Astrocyte (in vitro differentiated cells and primary cell): ENCODE data around the gene MAPKBP1.

Source experiments
- EZH2 ChIP-seq: IDR thresholded peaks from 2 replicates; pipeline ENCODE4 v1.6.1; 2012; ENCODE audit warnings: mild to moderate bottlenecking, low read length, inconsistent platforms; ENCODE audit not compliant: insufficient read depth
- TF ChIP-seq, protein P1 (sequence below): IDR thresholded peaks from 2 replicates; pipeline ENCODE4 v1.5.1; 2011; ENCODE audit warnings: low read depth, mild to moderate bottlenecking, inconsistent platforms, low read length, moderate library complexity; ENCODE audit not compliant: insufficient read depth

- TF ChIP-seq, protein P1, sequence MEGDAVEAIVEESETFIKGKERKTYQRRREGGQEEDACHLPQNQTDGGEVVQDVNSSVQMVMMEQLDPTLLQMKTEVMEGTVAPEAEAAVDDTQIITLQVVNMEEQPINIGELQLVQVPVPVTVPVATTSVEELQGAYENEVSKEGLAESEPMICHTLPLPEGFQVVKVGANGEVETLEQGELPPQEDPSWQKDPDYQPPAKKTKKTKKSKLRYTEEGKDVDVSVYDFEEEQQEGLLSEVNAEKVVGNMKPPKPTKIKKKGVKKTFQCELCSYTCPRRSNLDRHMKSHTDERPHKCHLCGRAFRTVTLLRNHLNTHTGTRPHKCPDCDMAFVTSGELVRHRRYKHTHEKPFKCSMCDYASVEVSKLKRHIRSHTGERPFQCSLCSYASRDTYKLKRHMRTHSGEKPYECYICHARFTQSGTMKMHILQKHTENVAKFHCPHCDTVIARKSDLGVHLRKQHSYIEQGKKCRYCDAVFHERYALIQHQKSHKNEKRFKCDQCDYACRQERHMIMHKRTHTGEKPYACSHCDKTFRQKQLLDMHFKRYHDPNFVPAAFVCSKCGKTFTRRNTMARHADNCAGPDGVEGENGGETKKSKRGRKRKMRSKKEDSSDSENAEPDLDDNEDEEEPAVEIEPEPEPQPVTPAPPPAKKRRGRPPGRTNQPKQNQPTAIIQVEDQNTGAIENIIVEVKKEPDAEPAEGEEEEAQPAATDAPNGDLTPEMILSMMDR: no peak
- no peak for TF ChIP-seq EZH2
These were observed 36.6 kb downstream of the MAPKBP1 start for GRCh38 chr15:41810651-41811431.
